GM04504 (cell line): ENCODE data around the gene KRTAP4-6.
"Not testable (repeated sequence)": the region's sequence is repeated elsewhere in the genome, so short reads cannot be mapped to it uniquely, and the experiment has no call there.

ENCODE experiments used
- DNase-seq: peaks from one replicate; pipeline ENCODE4 v3.0.0-alpha.2; 2012; ENCODE audit warnings: low read depth

The KRTAP4-6 gene

GRCh38 chr17:41107941-41108450 is 32.3 kb downstream of the KRTAP4-6 start:
- DNase-seq, result no peak

GRCh38 chr17:41105347-41105746 is 35.0 kb downstream of the KRTAP4-6 start, which contains the start of gene KRTAP4-9:
KRTAP4-9 (plus strand) TSS chr17:41105389; CDS start chr17:41105389, 0 bp downstream.
- not testable (repeated sequence) for DNase-seq

DNA sequence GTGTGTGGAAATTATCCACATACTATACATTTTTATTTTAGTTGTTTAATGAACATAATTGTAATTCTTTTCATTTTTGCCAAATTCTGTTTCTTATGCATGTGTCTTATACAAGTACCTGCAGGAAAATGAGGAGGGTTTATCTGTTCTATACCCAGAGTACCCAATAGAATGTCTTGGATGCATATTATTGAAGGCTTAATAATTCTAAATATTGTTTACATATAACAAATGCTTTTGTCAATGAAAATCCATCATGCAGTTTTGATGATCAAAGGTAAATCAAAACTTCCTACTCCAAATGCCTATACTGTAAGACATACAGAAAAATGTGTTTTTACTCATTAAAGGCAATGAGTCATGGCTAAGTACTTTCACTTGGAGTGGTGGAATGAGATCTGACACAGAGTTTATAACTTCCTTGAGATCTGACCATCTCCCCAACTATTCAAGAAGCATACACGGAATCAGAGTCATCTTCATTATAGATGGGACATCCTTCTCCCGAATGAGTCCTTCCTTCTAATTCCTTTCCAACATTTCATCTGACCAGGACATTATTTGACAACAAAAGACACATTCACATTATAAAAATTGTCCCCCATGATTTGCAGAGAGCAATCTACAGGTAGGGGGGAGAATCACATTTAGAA is 35.8 kb downstream of the KRTAP4-6 start:
- DNase-seq, result not testable (repeated sequence)

DNA sequence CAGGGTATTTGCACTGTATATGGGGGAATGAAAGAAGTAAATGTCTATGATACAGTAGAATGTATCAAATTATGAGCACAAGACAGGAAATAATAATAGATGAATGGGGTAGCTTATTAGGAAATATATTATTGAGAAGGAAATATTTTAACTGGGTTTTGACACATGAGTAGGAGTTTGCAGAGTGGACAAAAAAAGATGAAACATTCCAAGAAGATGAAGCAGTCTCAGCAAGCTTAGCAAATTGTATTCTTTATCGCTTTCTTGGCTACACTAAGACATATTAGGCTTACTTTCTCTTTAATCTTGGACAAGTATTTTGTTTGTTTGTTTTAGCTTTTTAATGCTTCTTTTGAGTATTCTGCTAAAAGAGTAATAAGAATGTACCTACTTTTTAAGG is 36.4 kb downstream of the KRTAP4-6 start:
- DNase-seq, result no peak

GRCh38 chr17:41101586-41102259 is 38.6 kb downstream of the KRTAP4-6 start, which contains the start of gene KRTAP4-16:
KRTAP4-16 (minus strand) TSS chr17:41102209; CDS start chr17:41102209, 0 bp downstream.
- DNase-seq, result no peak

- DNase-seq, result peak; percentile 65
Measured at GRCh38 chr17:41099682-41100480, 40.5 kb downstream of the KRTAP4-6 start.

DNA sequence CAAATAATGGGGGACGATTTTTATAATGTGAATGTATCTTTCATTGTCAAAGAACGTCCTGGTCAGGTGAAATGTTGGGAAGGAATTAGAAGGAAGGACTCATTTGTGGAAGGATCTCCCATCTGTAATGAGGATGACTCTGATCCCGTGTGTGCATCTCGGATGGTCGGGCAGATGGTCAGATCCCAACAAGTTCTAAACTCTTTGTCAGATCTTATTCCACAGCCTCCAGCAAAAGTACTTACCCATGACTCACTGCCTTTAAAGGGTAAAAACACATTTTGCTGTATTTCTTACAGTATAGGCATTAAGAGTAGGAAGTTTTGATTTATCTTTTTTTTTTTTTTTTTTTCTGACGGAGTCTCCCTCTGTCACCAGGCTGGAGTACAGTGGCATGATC is 41.9 kb downstream of the KRTAP4-6 start:
- peak; percentile 30 for DNase-seq

GRCh38 chr17:41098042-41098441 is 42.3 kb downstream of the KRTAP4-6 start, which contains the start of gene KRTAP4-8:
KRTAP4-8 (minus strand) TSS chr17:41098142; CDS start chr17:41098084, 58 bp downstream.
- no peak for DNase-seq

- no peak for DNase-seq
Measured at GRCh38 chr17:41096055-41096454, 44.3 kb downstream of the KRTAP4-6 start.
